Body of pancreas (tissue), 4 donors: ENCODE measurements around the gene SDS. TPM values are rescaled to one million over a fixed set of nuclear protein-coding genes. Genes with fewer than 3 reads are reported as not detected.

Source experiments
- ATAC-seq: fragments of 150-250 bp; one replicate; pipeline ENCODE4 v1.9.1; 2016
- DNase-seq, 4 donors: peaks; one replicate each; pipeline ENCODE4 v3.0.0-alpha.2; 2019
- H3K27ac ChIP-seq, 4 donors: fragments of 200-600 bp; sonication (generic); 1 replicate in 3 of 4; 2 replicates in 1 of 4; pipeline versions ENCODE4 v1.5.1 to v1.6.1; 2016 to 2019; ENCODE audit warnings: mild to moderate bottlenecking in 1 of 4, mixed read lengths in 1 of 4, moderate library complexity in 1 of 4
- H3K27me3 ChIP-seq, 2 donors: fragments of 200-600 bp; sonication (generic); one replicate each; pipeline ENCODE4 v1.6.0; 2016; ENCODE audit warnings: mild to moderate bottlenecking in 1 of 2
- H3K36me3 ChIP-seq, 2 donors: fragments of 200-600 bp; sonication (generic); replicated peaks in 1 of 2; 2 replicates each; pipeline ENCODE4 v1.5.1; 2016; ENCODE audit warnings: low read depth in 2 of 2; ENCODE audit not compliant: insufficient read depth in 1 of 2
- H3K4me1 ChIP-seq: fragments of 200-600 bp; sonication (generic); one replicate; pipeline ENCODE4 v1.6.0; 2016
- H3K4me3 ChIP-seq, 2 donors: fragments of 200-600 bp; sonication (generic); 1 replicate in 1 of 2; 2 replicates in 1 of 2; pipeline ENCODE4 v1.5.1; 2016 to 2019
- H3K9me3 ChIP-seq, 3 donors: fragments of 200-600 bp; sonication (generic); 1 replicate in 2 of 3; 2 replicates in 1 of 3; pipeline ENCODE4 v1.5.1; 2016
- POLR2A ChIP-seq, 3 donors: fragments of 450-650 bp; IDR thresholded peaks; one replicate each; pipeline ENCODE4 v1.6.1; 2016; ENCODE audit warnings: antibody characterized with exemption in 3 of 3, mild to moderate bottlenecking in 2 of 3
- WGBS, 2 donors: methylation state at CpG; one replicate each; pipeline ENCODE4 v1.1.5; 2017; 5-methylcytosine and 5-hydroxymethylcytosine counted together
- intact Hi-C: fragments of 100-400 bp; cut with DNase I; formaldehyde crosslinking; loops from one replicate; pipeline ENCODE4 v1.15.1; 2023
- total RNA-seq, 2 donors: library from RNA; depleted of rRNA; stranded (reverse); fragments of >200 nt; gene quantifications; one replicate each; pipeline ENCODE4 v1.1.0, GENCODE V29; 2016
- TF ChIP-seq, protein P1 (sequence below), 7 experiments: fragments of 450-650 bp in 4 of 7; fragments of 200-600 bp in 3 of 7; sonication (generic) in 3 of 7; IDR thresholded peaks; one replicate each; pipeline ENCODE4 v1.5.1; 2016 to 2019; ENCODE audit warnings: antibody characterized with exemption in 7 of 7

SDS gene
- total RNA-seq, 2 donors from 2014 or later = 0.33 to 0.52 TPM

DNA sequence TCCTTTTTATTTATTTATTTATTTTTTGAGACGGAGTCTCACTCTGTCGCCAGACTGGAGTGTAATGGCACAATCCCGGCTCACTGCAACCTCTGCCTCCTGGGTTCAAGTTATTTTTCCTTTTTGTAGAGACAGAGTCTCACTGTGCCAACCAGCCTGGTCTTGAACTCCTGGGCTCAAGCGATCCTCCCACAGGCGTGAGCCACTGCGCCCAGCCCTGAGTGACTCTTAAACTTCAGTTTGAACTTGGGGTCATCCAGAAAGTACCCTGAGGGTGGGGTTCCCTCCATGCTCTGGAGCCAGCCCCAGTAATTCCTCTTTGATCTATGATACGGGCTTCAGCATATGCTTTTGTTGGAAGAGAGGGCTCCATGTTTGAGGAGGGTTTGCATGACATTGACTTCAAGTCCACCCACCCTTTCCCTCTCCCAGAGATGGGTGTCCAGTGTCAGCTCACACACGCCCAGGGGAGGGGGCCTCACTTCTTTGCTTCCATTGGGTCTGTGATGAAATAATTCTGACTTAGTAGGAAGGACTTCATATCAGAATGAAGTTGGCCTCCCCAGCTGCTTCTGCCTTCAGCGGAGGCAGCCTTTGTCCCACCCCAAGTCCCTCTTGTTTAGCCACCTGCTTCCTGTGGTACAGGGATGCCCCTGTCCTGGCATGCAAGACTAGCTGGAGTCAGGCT lies 11.9 kb downstream of the SDS start:
- H3K9me3 ChIP-seq = no peaks in the 10 kb centered on the region
- DNase-seq = no peak
- no peak overlapping the region for H3K27ac ChIP-seq
- H3K36me3 ChIP-seq = peaks cover 0 to 7% of the 10 kb centered on the region in 2 donors
- H3K27me3 ChIP-seq = no peaks in the 10 kb centered on the region
- H3K4me3 ChIP-seq = no peak overlapping the region
- 87 to 88% methylated on average over 9 of the region's 9 CpGs for WGBS, 2 donors
- TF ChIP-seq POLR2A (IDR thresholded peaks at IDR 0.05) = no peak
- TF ChIP-seq, protein P1, sequence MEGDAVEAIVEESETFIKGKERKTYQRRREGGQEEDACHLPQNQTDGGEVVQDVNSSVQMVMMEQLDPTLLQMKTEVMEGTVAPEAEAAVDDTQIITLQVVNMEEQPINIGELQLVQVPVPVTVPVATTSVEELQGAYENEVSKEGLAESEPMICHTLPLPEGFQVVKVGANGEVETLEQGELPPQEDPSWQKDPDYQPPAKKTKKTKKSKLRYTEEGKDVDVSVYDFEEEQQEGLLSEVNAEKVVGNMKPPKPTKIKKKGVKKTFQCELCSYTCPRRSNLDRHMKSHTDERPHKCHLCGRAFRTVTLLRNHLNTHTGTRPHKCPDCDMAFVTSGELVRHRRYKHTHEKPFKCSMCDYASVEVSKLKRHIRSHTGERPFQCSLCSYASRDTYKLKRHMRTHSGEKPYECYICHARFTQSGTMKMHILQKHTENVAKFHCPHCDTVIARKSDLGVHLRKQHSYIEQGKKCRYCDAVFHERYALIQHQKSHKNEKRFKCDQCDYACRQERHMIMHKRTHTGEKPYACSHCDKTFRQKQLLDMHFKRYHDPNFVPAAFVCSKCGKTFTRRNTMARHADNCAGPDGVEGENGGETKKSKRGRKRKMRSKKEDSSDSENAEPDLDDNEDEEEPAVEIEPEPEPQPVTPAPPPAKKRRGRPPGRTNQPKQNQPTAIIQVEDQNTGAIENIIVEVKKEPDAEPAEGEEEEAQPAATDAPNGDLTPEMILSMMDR (IDR thresholded peaks at IDR 0.05) = no peak
- intact Hi-C loops = no loop called here
- no peaks in the 10 kb centered on the region for H3K4me1 ChIP-seq
- no peak for ATAC-seq

DNA sequence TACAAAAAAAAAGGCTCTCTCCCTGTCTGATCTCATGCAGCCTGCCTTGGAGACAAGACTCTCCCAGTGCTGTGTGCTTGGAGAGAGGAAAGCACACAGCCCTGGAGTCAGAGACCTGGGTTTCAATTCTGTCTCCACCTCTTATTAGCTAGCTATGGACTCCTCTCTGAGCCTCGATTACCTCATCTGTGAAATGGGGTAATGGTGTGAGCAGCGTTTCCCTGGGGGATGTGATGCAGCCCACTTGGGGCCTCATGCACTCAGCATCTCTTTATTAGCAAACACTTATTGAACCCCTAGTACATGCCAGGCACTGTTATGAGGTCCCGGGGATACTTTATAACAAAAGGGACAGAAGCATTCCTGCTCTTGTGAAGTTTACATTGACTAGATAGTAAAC lies 12.5 kb downstream of the SDS start:
- Histone ChIP-seq H3K27me3 (no peaks in the 10 kb centered on the region), H3K4me3 (no peak overlapping the region), H3K36me3 (peaks cover 0 to 7% of the 10 kb centered on the region in 2 donors), H3K9me3 (no peaks in the 10 kb centered on the region), H3K4me1 (no peaks in the 10 kb centered on the region), H3K27ac (no peak overlapping the region)
- intact Hi-C loops = no loop called here
- TF ChIP-seq, protein P1 (IDR thresholded peaks at IDR 0.05) = no peak
- TF ChIP-seq POLR2A (IDR thresholded peaks at IDR 0.05) = no peak
- WGBS, 2 donors = 93 to 94% methylated on average over 3 of the region's 3 CpGs
- ATAC-seq (no peak), DNase-seq (no peak)

DNA sequence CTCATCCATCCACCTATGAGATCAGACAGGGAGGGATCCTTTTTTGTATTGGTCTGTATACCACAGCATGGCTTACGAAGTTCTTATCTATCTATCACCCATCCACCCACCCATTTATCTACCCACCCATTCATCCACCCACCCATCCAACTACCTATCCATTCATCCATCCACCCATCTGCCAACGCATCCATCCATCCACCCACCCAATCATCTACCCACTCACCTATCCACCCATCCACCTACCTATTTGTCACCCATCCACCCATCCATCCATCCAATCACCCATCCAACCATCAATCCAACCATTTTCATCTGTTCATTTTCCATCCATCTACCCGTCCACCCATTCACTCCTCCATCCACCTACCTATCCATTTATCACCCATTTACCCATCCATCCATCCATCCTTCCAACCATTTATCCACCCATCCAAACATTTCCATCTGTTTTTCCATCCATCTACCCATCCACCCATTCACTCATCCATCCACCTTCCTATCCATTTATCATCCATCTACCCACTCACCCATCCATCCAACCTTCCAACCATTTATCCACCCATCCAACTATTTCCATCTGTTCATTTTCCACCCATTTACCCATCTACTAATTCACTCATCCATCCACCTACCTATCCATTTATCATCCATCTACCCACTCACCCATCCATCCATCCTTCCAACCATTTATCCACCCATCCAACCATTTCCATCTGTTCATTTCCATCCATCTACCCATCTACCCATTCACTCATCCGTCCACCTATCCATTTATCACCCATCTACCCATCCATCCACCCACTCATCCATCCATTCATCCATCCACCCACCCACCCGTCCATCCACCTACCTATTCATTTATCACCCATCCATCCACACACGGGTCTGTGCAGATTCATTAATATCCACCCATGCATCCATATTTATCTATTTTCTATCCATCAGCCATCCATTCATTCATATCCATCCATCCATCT lies 13.3 kb downstream of the SDS start:
- Histone ChIP-seq H3K36me3 (peaks cover 0 to 8% of the 10 kb centered on the region in 2 donors), H3K4me1 (no peaks in the 10 kb centered on the region), H3K9me3 (no peaks in the 10 kb centered on the region), H3K27ac (no peak overlapping the region), H3K27me3 (no peaks in the 10 kb centered on the region), H3K4me3 (no peak overlapping the region)
- TF ChIP-seq POLR2A (IDR thresholded peaks at IDR 0.05) = no peak
- TF ChIP-seq, protein P1 (IDR thresholded peaks at IDR 0.05) = no peak
- DNase-seq (no peak), ATAC-seq (no peak)
- 90 to 92% methylated on average over 6 of the region's 6 CpGs for WGBS, 2 donors
- intact Hi-C loops = no loop called here

DNA sequence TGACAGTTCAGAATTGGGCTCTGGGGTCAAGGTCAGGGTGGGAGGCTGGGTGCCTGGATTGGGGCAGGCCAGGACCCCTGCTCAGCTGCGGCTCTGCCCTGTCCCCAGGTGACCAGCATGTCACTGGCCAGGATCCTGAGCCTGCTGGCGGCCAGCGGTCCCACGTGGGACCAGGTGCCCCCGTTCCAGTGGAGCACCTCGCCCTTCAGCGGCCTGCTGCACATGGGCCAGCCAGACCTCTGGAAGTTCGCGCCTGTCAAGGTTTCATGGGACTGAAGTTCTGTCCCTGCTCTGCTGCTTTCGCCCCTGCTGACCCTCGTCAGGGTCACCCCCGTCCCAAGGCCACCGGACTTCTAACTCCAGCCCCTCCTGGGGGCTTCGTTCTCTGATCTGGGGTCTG lies 15.3 kb downstream of the SDS start:
- Histone ChIP-seq H3K27ac (no peak overlapping the region), H3K27me3 (no peaks in the 10 kb centered on the region), H3K9me3 (no peaks in the 10 kb centered on the region), H3K36me3 (peaks cover 0 to 17% of the 10 kb centered on the region in 2 donors), H3K4me1 (no peaks in the 10 kb centered on the region), H3K4me3 (no peak overlapping the region)
- intact Hi-C loops = no loop called here
- TF ChIP-seq, protein P1 (IDR thresholded peaks at IDR 0.05) = no peak
- TF ChIP-seq POLR2A (IDR thresholded peaks at IDR 0.05) = no peak
- DNase-seq (no peak), ATAC-seq (no peak)
- 95% methylated on average over 11 to 14 of the region's 14 CpGs for WGBS, 2 donors
